H1 (cell line): ENCODE data around the gene DACH2. TPM values are rescaled to one million over a fixed set of nuclear protein-coding genes. Genes with fewer than 3 reads are reported as not detected.

ENCODE experiments used
- BCL11A ChIP-seq, 2 experiments: IDR thresholded peaks; one replicate each; pipeline ENCODE4 v1.6.1; 2011; ENCODE audit warnings: low read depth in 2 of 2, low read length in 2 of 2, mild to moderate bottlenecking in 2 of 2
- CHD7 ChIP-seq: fragments of 300-600 bp; sonication (generic); IDR thresholded peaks from 2 replicates; pipeline ENCODE4 v1.7.1; 2012; ENCODE audit warnings: low read length, moderate library complexity, mild to moderate bottlenecking, inconsistent platforms; ENCODE audit not compliant: insufficient replicate concordance
- NRF1 ChIP-seq: IDR thresholded peaks from 2 replicates; pipeline ENCODE4 v1.6.1; 2011; ENCODE audit warnings: mild to moderate bottlenecking, low read depth, low read length, improper control_type of control experiment
- POU5F1 ChIP-seq: IDR thresholded peaks from 2 replicates; pipeline ENCODE4 v1.6.1; 2011; ENCODE audit warnings: low read depth, mild to moderate bottlenecking, low read length, moderate library complexity
- SIRT6 ChIP-seq: IDR thresholded peaks from one replicate; pipeline ENCODE4 v1.7.1; 2012; ENCODE audit warnings: low read length, inconsistent platforms
- SP4 ChIP-seq: IDR thresholded peaks from 2 replicates; pipeline ENCODE4 v1.6.1; 2012; ENCODE audit warnings: low read length, inconsistent platforms
- TAF7 ChIP-seq: optimal IDR thresholded peaks from 2 replicates; pipeline ENCODE3; 2011; ENCODE audit warnings: low read depth, mild to moderate bottlenecking, inconsistent platforms, low read length, moderate library complexity, borderline replicate concordance
- TCF12 ChIP-seq: IDR thresholded peaks from 2 replicates; pipeline ENCODE4 v1.6.1; 2011; ENCODE audit warnings: low read depth, mild to moderate bottlenecking, low read length
- polyA plus RNA-seq, 7 experiments: library from polyadenylated mRNA; depleted of rRNA in 3 of 7; stranded (reverse) in 5 of 7; unstranded in 2 of 7; fragments of >200 nt in 5 of 7; fragments of 200-250 nt in 2 of 7; gene quantifications; 1 replicate in 5 of 7; 2 replicates in 1 of 7; 4 replicates in 1 of 7; pipeline versions ENCODE4 v1.2.1 to v1.2.3, GENCODE V29; 2011 to 2013; ENCODE audit warnings: missing spikeins in 2 of 7, mixed read lengths in 2 of 7
- total RNA-seq: library from RNA; stranded (reverse); fragmentation: NEBNext Ultra II Directional; extraction: Animal tissue kit (Norgen Biotek cat#: 25700); gene quantifications from 2 replicates; pipeline ENCODE4 v1.2.1, GENCODE V29; 2021

DACH2 gene
- total and polyA plus RNA-seq, 2 of the 8 experiments (the other 6 are each of a cell fraction or from before 2014, with no cell fraction given): 1.0 to 1.8 TPM

GRCh38 chrX:86295293-86295692, 147.0 kb downstream of the DACH2 start (continued):
- TF ChIP-seq CHD7: no peak
- TF ChIP-seq NRF1: no peak
- TF ChIP-seq POU5F1: no peak
- TF ChIP-seq TAF7: no peak
- no peak for TF ChIP-seq SP4
- no peak for TF ChIP-seq TCF12
- TF ChIP-seq SIRT6: no peak
- TF ChIP-seq BCL11A (IDR thresholded peaks at IDR 0.05; ENCODE audit: low read depth in 2 of 2, low read length in 2 of 2): no peak
- TF ChIP-seq, all 59 proteins: peak for 0
